DMS114 treated with DMSO at 0.1 percent for 48 hours (cell line): ENCODE measurements around the gene CCDC38.

Experiments used
- DNase-seq: peaks from one replicate; lab custom pipeline; 2025; ENCODE audit not compliant: unreplicated experiment; lab: John Stamatoyannopoulos, UW

CCDC38 gene

DNA sequence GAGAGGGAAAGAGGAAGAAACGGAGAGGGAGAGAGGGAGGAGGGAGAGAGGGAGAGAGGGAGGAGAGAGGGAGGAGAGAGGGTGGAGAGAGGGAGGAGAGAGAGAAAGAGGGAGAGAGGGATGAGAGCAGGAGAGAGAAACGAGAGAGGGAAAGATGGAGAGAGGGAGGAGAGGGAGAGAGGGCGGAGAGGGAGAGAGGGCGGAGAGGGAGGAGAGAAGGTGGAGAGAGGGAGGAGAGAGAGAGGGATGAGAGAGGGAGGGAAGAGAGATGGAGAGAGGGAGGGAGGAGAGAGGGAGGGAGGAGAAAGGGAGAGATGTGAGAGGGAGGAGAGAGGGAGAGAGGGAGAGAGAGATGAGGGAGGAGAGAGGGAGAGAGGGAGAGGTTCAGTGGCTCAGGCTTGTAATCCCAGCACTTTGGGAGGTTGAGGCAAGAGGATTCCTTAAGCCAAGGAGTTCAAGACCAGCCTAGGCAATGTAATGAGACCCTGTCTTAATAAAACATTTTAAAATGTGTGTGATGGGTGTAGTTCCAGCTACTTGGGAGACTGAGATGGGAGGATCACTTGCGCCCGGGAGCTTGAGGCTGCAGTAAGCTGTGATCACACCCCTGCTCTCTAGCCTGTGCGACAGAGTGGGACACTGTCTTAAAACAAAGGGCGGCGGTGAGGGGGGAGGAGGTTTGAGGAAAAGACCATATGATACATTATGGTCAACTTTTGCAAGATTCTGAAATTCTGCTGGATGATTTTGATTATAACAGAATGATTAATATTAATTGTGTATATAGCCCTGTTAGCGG, 105.0 kb downstream of the CCDC38 start:
- DNase-seq = no peak

DNA sequence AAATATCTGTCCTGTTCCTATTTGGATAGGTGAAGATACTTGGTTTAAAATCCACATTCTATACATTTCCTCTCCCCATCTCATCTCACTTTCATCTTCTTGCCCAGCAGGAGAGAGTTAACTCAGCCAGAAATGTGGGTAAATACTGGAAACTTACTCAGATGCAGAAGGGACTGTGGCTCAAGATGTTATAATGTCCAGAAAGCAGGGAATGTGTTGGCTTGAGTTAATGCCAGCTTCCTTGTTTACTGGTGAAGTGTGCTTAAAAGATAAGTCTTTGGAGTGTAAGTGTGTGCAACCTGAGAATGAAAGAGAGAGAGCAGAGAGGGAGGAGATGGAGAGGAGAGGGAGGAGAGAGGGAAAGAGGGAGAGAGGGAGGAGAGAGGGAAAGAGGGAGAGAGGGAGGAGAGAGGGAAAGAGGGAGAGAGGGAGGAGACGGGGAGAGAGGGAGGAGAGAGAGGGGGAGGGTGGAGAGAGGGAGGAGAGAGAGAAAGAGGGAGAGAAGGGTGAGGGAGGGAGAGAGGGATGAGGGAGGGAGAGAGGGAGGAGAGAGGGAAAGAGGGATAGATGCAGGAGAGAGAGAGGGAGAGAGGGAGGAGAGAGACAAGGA, 105.7 kb downstream of the CCDC38 start:
- DNase-seq = no peak

DNA sequence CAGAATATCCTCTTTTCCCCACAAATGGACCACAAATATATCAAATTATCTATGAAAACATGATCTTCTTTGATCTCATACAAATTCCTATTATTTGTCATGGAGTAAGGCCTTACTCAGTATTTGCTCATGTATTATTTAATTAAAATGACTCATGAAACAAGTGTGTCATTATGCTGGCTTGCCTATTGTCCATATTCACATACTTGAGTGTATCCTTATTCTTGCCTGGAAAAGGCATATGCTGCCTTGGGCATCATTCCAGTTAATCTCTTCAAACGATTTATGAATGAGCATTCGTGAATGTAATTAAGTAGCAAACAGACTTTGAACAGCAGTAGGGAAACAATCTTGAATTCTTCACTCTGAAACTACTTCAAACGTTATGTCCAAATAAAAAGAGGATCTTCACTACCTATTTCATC, 106.2 kb downstream of the CCDC38 start:
- DNase-seq = no peak

DNA sequence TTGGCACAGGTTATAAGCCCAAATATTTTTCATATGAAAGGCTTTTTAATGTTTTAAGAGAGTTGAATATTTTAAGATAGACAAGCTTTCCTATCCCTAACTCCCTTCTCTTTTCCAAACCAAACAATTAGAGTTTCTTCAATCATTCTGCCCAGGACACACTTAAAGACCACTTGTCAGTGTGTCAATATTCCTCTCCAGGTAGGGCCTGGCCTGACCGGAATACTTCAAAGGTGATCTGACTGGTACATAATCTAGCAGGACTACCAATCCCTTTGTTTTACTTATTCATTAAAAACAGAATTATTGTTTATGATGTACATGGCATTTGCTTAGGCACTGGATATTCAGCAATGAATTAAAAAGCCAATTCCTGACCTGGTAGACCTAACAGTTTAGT, 107.8 kb downstream of the CCDC38 start:
- DNase-seq = no peak

DNA sequence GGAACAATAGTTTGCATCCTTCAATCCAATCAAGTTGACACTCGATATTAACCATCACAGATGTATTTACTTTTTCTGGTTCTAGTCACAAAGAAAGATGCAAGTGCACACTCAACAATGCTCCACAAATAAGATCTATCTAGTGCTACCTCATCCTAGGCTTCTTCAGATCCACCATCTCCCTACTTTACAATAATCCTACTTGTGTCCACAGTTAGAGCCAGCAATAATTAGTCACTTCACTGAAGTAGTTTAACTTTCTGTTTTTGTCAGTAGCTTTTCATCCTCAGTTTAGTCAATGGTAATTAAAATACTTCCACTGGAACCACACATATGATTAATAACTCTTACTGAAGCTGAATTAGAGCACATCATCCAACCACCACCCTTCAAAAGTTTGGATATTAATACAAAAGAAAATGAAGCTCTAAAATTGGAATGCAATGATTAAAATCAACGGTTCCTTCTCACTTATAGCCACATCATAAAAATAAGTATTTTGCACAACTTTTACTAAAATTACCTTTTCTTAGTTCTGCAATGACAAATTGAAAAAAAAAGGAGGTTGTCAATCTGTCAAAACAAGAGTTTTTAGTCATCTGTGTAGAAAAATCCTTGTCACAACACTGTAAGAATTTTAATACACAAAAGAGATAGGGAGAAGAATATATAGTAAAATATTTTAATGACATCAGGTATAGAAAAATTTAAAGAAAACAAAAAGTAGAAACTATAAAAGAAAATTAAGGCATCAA, 111.9 kb downstream of the CCDC38 start:
- no peak for DNase-seq

DNA sequence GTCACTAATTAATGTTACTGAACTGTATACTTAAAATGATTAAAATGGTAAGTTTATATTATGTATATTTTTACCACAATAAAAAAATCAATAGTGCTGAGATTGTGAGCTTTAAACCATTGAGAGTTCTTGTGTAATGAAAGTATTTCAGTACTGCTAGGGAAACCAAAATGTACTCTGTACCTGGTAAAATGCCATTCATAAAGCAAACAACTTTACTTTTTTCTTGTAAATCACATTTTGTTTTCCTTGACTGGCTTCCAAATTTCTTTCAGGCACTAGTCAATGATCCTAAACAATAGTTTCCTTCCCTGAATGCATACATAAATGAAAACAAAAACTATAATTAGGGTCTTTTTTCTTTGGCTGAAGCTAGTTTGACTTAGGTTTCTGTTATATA, 113.0 kb downstream of the CCDC38 start:
- no peak for DNase-seq

DNA sequence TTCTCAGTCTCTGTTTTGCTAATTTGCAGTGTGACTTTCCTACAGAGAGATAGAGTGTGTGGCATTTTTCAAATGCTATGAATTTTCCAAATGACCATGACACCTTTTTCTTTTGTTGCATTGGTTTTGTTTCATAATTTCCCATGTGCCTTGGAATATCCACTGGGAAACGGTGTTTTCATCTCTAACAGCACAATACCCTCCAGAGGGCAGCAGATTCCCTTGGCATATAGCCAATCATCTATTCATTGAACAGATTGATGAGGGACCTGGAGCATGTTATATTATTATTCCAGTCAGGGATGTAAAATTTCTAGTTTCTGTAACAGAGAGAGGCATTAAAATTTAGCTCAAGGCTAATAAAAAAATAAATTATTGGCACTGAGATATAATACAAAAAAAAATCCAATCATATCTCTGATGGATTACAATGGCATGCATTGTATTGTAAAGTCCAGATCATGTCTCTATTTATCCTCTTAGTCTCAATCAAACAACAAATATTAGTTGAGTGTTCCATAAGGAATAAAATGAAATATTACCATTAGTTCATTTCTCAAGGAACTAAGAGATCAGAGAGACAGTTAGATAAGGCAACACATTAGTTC, 122.2 kb downstream of the CCDC38 start:
- peak; percentile 58 for DNase-seq
